Measurements from ENCODE around the gene WDR31. TPM values are rescaled to one million over a fixed set of nuclear protein-coding genes. Genes with fewer than 3 reads are reported as not detected.
"Not testable (repeated sequence)": the region's sequence is repeated elsewhere in the genome, so short reads cannot be mapped to it uniquely, and the experiment has no call there.

WDR31 gene
- total RNA-seq, 3 donors from 2014 or later (not counting 1 experiment from before 2014, with no cell fraction given) = 0.16 to 0.55 (median 0.19) TPM

GRCh38 chr9:113380869-113381378 is 40.8 kb upstream of the WDR31 start:
- DNase-seq = no peak
- Histone ChIP-seq H3K4me1 (ENCODE audit: control insufficient read depth, insufficient read depth, low read length) (peaks cover 12% of the 10 kb centered on the region), H3K36me3 (ENCODE audit: control insufficient read depth, insufficient read depth, low read length) (no peaks in the 10 kb centered on the region), H3K9me3 (ENCODE audit: control insufficient read depth, insufficient read depth, low read length) (no peaks in the 10 kb centered on the region), H3K27ac (ENCODE audit: low read length) (no peak overlapping the region), H3K4me3 (ENCODE audit: low read length) (no peak overlapping the region), H3K27me3 (ENCODE audit: control insufficient read depth, insufficient read depth, low read length) (no peaks in the 10 kb centered on the region)
- Mint-ChIP-seq H3K36me3 (no peaks in the 10 kb centered on the region), H3K4me3 (no peak overlapping the region), H3K9me3 (no peaks in the 10 kb centered on the region), H3K27me3 (ENCODE audit: low read depth in 2 of 2) (no peaks in the 10 kb centered on the region), H3K4me1 (peaks cover 0 to under 1% of the 10 kb centered on the region in 2 donors), H3K27ac (peak overlapping the region in 1 of 2 donors; percentile 1)
- intact Hi-C loops (cut with micrococcal nuclease) = no loop called here
- TF ChIP-seq CTCF (IDR thresholded peaks at IDR 0.05) = no peak
- no peak for ATAC-seq
- WGBS (ENCODE audit: insufficient coverage) = 60% methylated on average over 1 of the region's 1 CpG

GRCh38 chr9:113379829-113380210 is 39.7 kb upstream of the WDR31 start:
- H3K27ac ChIP-seq (ENCODE audit: low read length); H3K9me3 ChIP-seq (ENCODE audit: control insufficient read depth, insufficient read depth, low read length); H3K36me3 Mint-ChIP-seq; H3K36me3 ChIP-seq (ENCODE audit: control insufficient read depth, insufficient read depth, low read length); H3K27ac Mint-ChIP-seq; ATAC-seq; H3K27me3 ChIP-seq (ENCODE audit: control insufficient read depth, insufficient read depth, low read length); H3K27me3 Mint-ChIP-seq (ENCODE audit: low read depth in 2 of 2); H3K4me3 ChIP-seq (ENCODE audit: low read length); H3K9me3 Mint-ChIP-seq; H3K4me3 Mint-ChIP-seq; DNase-seq; intact Hi-C loops (cut with micrococcal nuclease): not testable (repeated sequence)
- H3K4me1 Mint-ChIP-seq = peaks cover 6 to 11% of the 10 kb centered on the region in 2 donors
- 84% methylated on average over 2 of the region's 2 CpGs for WGBS (ENCODE audit: insufficient coverage)
- peaks cover 21% of the 10 kb centered on the region for H3K4me1 ChIP-seq (ENCODE audit: control insufficient read depth, insufficient read depth, low read length)

- H3K27ac ChIP-seq (ENCODE audit: low read length); H3K36me3 Mint-ChIP-seq; H3K27me3 Mint-ChIP-seq (ENCODE audit: low read depth in 2 of 2); H3K36me3 ChIP-seq (ENCODE audit: control insufficient read depth, insufficient read depth, low read length); ATAC-seq; intact Hi-C loops (cut with micrococcal nuclease); H3K27me3 ChIP-seq (ENCODE audit: control insufficient read depth, insufficient read depth, low read length); H3K9me3 Mint-ChIP-seq; H3K4me3 ChIP-seq (ENCODE audit: low read length); DNase-seq; H3K4me3 Mint-ChIP-seq; H3K9me3 ChIP-seq (ENCODE audit: control insufficient read depth, insufficient read depth, low read length): not testable (repeated sequence)
- 79% methylated on average over 24 of the region's 24 CpGs for WGBS (ENCODE audit: insufficient coverage)
- Mint-ChIP-seq H3K4me1 (peaks cover 6 to 17% of the 10 kb centered on the region in 2 donors), H3K27ac (peak overlapping the region; percentile 21 to 27)
- H3K4me1 ChIP-seq (ENCODE audit: control insufficient read depth, insufficient read depth, low read length) = peaks cover 21% of the 10 kb centered on the region
These were observed 39.2 kb upstream of the WDR31 start for GRCh38 chr9:113379094-113379828.

- no peak for TF ChIP-seq CTCF (IDR thresholded peaks at IDR 0.05)
- Mint-ChIP-seq H3K27me3 (ENCODE audit: low read depth in 2 of 2) (no peaks in the 10 kb centered on the region), H3K27ac (peak within 1 kb of the TSS; percentile 43 to 84), H3K36me3 (no peaks in the 10 kb centered on the region), H3K9me3 (no peaks in the 10 kb centered on the region), H3K4me3 (peak within 1 kb of the TSS; percentile 88), H3K4me1 (peaks cover 6 to 17% of the 10 kb centered on the region in 2 donors)
- H3K27ac ChIP-seq (ENCODE audit: low read length) = peak within 1 kb of the TSS; percentile 59
- ATAC-seq = peak; percentile 89 to 96 (median 92)
- H3K27me3 ChIP-seq (ENCODE audit: control insufficient read depth, insufficient read depth, low read length) = no peaks in the 10 kb centered on the region
- WGBS (ENCODE audit: insufficient coverage) = under 1% methylated on average over 71 of the region's 74 CpGs
- peak within 1 kb of the TSS; percentile 78 for H3K4me3 ChIP-seq (ENCODE audit: low read length)
- H3K9me3 ChIP-seq (ENCODE audit: control insufficient read depth, insufficient read depth, low read length) = no peaks in the 10 kb centered on the region
- peaks cover 17% of the 10 kb centered on the region for H3K36me3 ChIP-seq (ENCODE audit: control insufficient read depth, insufficient read depth, low read length)
- peaks cover 21% of the 10 kb centered on the region for H3K4me1 ChIP-seq (ENCODE audit: control insufficient read depth, insufficient read depth, low read length)
- peak; percentile 55 to 90 for DNase-seq
- intact Hi-C loops (cut with micrococcal nuclease) = no loop called here
These were observed 36.8 kb upstream of the WDR31 start, which contains the start of gene HDHD3 for GRCh38 chr9:113376634-113377567. TSS of gene HDHD3 (minus strand) at chr9:113376986. CDS start at chr9:113374354, 2,632 bp downstream.

All from natural killer cell (primary cell).